Sciatic nerve (tissue), 2 donors: ENCODE measurements around the gene ANLN. TPM values are rescaled to one million over a fixed set of nuclear protein-coding genes. Genes with fewer than 3 reads are reported as not detected.
"Not testable (repeated sequence)": the region's sequence is repeated elsewhere in the genome, so short reads cannot be mapped to it uniquely, and the experiment has no call there.

ENCODE experiments used
- ATAC-seq: fragments of 200-7000 bp; cut with Tn5 transposase; one replicate; pipeline ENCODE4 v1.9.1; 2020; ENCODE audit warnings: mild to moderate bottlenecking, moderate library complexity
- DNase-seq: peaks from one replicate; pipeline ENCODE4 v3.0.0-alpha.2; 2020; ENCODE audit warnings: low spot score
- intact Hi-C: fragments of 100-400 bp; cut with DNase I; formaldehyde crosslinking; loops from one replicate; pipeline ENCODE4 v1.14.2; 2022
- total RNA-seq: library from RNA; stranded (reverse); fragmentation: NEBNext Ultra II Directional; extraction: Animal tissue kit (Norgen Biotek cat#: 25700); gene quantifications from one replicate; pipeline ENCODE4 v1.2.1, GENCODE V29; 2021
- donor health status: DM: no; HTN: no; CAD: no.
- donor health status: DM: no; HTN: no; CAD: no.

Gene ANLN
- total RNA-seq, 1 donor from 2014 or later: 2.4 TPM

DNA sequence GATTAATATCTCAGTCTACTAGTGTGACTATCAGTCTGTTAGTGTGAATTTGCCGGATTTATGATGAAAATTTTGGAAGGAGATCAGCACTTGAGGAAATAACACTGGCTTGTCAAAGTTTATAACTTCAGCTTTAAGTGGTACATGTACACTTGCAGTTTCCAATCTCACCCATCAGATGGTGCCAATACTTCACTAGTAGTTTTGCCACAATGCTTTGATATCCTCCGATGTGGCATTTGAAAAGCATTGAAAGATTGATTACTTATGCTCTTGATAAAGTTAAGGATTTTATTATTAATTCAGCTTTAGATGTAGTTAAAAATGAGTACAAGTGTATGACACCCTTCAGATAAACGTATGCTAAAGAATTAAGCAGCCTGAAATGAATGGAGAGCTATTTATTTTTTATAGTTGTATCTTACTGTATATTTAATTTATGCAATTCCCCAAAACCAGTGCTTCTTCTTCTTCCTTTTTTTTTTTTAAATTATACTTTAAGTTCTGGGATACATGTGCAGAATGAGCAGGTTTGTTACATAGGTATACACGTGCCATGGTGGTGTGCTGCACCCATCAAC lies 98.2 kb downstream of the ANLN start:
- intact Hi-C loops: loop anchor here (10.0 kb wide), 1 partner anchor 707 kb away; no protein-coding TSS in a partner anchor
- no peak for DNase-seq

DNA sequence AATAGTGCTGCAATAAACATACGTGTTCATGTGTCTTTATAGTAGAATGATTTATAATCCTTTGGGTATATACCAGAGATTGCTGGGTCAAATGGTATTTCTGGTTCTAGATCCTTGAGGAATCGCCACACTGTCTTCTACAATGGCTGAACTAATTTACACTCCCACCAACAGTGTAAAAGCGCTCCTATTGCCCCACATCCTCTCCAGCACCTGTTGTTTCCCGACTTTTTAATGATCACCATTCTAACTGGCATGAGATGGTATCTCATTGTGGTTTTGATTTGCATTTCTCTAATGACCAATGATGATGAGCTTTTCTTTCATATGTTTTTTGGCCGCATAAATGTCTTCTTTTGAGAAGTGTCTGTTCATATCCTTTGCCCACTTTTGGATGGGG lies 99.0 kb downstream of the ANLN start:
- ATAC-seq: not testable (repeated sequence)
- intact Hi-C loops: loop anchor here (10.0 kb wide), 1 partner anchor 706 kb away; no protein-coding TSS in a partner anchor

More for the DNA sequence above, 98.2 kb downstream of the ANLN start:
- no peak for ATAC-seq

DNA sequence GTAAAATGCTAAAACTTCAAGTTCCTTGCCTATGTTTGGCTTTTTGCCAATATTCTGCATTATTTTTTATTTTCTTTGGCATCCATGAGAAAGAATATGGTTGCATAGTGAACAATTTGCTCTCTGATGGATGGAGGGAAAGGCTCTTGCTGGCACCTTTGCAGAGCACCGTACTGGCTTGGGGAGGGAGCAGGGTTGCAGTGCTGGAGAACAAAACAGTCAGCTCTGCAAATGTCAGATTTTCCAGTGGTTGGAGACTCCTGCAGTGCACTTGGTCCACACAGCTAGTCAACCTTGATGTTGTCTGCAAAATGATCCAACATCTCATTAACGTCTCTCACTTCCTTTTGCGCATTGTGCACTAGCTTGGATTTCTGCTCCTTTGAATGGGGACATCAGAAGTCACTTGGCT lies 100.8 kb downstream of the ANLN start:
- intact Hi-C loops: no loop called here
- DNase-seq (no peak), ATAC-seq (peak; percentile 24)

More for the DNA sequence above, 99.0 kb downstream of the ANLN start:
- not testable (repeated sequence) for DNase-seq

DNA sequence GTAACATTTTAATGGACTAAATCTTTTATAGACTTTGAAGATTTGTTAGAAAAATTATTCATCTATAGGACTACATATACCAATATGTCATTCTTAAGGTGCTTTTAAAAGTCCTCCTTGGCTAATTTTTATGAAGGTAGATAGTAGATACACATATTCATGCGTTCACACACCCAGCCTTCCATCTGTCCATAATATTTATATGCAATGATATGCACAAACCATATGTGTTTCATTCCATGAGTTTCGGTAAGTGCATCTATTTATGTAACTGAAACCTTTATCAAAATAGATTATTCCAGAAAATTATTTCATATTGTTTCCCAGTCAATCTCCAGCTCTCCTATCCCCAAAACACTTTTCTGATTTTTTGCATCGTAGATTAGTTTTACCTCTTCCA lies 101.7 kb downstream of the ANLN start:
- ATAC-seq: no peak
- DNase-seq: no peak
- intact Hi-C loops: no loop called here

DNA sequence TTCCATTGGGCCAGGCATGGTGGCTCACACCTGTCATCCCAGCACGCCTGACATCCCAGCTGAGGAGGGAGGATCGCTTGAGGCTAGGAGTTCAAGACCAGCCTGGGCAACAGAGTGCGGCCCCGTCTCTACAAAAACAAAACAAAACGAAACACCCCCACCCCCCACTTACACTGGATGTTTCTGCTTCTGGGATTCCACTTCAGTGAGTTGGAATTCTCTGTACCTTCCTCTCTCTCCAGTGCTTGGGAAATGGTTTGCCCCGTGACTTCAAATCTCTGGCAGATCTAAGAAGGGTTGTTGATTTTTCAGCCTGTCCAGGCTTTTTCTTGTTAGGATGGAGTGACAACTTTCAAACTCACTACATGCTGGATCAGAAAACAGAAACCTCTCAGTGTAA lies 106.9 kb downstream of the ANLN start:
- intact Hi-C loops: no loop called here

DNA sequence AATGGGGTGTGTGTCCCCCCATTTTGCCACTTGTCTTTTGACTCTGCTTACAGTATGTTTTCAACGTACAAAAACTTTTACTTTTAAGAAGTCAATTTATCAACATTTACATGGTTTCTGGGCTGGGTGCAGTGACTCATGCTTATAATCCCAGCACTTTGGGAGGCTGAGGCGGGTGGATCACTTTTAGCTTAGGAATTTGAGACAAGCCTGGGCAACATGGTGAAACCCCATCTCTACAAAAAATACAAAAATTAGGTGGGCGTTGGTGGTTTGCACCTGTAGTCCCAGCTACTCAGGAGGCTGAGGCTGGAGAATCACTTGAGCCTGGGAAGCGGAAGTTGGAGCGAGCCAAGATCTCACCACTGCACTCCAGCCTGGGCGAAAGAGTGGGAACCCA lies 107.5 kb downstream of the ANLN start:
- intact Hi-C loops, DNase-seq, ATAC-seq: not testable (repeated sequence)

More for the DNA sequence above, 106.9 kb downstream of the ANLN start:
- ATAC-seq: no peak
- no peak for DNase-seq

DNA sequence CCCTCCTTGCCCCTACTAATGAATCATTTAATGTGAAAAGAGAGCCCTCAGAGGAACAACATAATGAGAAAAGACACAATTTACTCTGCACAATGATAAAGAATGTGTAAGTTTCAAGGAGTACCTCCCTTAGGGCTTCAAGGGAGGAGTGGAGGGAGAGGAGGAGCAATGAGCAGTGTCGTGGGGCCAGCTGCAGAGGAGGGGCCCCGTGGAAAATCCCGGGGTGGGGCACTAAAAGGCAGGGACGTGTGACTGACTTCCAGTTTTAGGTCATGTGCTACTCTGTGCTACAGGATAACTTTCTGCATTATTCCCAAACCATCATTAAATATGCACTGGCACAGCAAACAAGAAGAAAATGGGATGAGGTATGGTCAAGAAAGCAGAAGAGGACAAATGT lies 108.1 kb downstream of the ANLN start:
- DNase-seq: no peak
- intact Hi-C loops: no loop called here
- ATAC-seq: no peak

Other genes with a start within 250 kb of the ANLN start
- gene EEPD1, start 236.6 kb upstream of the ANLN start, total RNA-seq: 19.3 TPM